Tibial artery (tissue), 4 donors: ENCODE results near the gene SYNE2.

Experiments used
- DNase-seq, 2 donors: peaks; one replicate each; pipeline ENCODE4 v3.0.0-alpha.2; 2019
- H3K27ac ChIP-seq, 2 donors: fragments of 200-600 bp; sonication (generic) in 1 of 2; 1 replicate in 1 of 2; 2 replicates in 1 of 2; pipeline ENCODE4 v1.5.1; 2018 to 2019; ENCODE audit warnings: mild to moderate bottlenecking in 1 of 2
- H3K27me3 ChIP-seq, 2 donors: fragments of 200-600 bp; sonication (generic) in 1 of 2; one replicate each; pipeline versions ENCODE4 v1.5.1 to v1.6.0; 2016 to 2019
- H3K36me3 ChIP-seq, 3 donors: fragments of 200-600 bp; sonication (generic) in 2 of 3; one replicate each; pipeline ENCODE4 v1.5.1; 2016 to 2019; ENCODE audit warnings: mild to moderate bottlenecking in 2 of 3
- H3K4me1 ChIP-seq, 4 donors: fragments of 200-600 bp; sonication (generic) in 2 of 4; 1 replicate in 3 of 4; 2 replicates in 1 of 4; pipeline ENCODE4 v1.5.1; 2016 to 2019
- H3K4me3 ChIP-seq, 2 donors: fragments of 200-600 bp; sonication (generic) in 1 of 2; 1 replicate in 1 of 2; 2 replicates in 1 of 2; pipeline ENCODE4 v1.5.1; 2018 to 2019; ENCODE audit warnings: mild to moderate bottlenecking in 2 of 2
- H3K9me3 ChIP-seq, 3 donors: fragments of 200-600 bp; sonication (generic) in 1 of 3; one replicate each; pipeline ENCODE4 v1.5.1; 2016 to 2019
- CTCF ChIP-seq, 2 experiments: fragments of 200-600 bp in 1 of 2; fragments of 450-650 bp in 1 of 2; IDR thresholded peaks; one replicate each; pipeline ENCODE4 v1.5.1; 2017 to 2019; ENCODE audit warnings: antibody characterized with exemption in 2 of 2, mild to moderate bottlenecking in 1 of 2, moderate library complexity in 1 of 2
- intact Hi-C: fragments of 100-400 bp; cut with DNase I; formaldehyde crosslinking; loops from one replicate; pipeline ENCODE4 v1.15.0; 2023; ENCODE audit warnings: low total_unique reads

Gene SYNE2

DNA sequence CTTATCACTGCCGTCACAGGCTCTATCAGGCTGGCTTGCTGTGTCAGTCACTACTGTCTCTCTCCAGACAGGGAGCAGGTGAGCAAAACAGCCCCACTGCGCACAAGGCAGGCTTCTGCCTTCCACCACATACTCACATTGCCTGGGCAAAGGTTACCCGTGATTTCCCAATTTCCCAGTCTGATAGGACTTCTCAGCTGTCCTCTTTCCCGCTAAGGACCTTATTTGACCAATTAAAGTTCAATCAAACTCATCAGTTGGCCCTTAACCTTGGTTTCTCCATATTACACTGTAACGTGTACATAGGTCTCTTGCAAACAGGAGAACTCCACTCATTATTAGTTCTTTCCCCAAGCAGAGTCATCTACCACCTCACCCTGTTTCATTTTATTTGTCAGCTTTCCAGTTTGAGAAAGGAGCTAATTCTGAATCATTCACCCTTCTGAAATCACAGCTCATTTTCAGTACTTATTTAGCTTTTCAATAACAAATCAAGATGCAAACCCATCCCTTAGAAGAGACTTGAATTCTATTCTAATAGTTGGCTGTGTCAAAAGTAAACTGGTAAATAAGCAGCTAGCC lies 270.5 kb downstream of the SYNE2 start:
- intact Hi-C loops, result no loop called here
- Histone ChIP-seq H3K36me3 (peaks cover 55 to 81% (median 64%) of the 10 kb centered on the region in 3 donors), H3K4me3 (no peak overlapping the region), H3K4me1 (peaks cover 0 to 14% (median 3%) of the 10 kb centered on the region in 4 donors), H3K27ac (no peak overlapping the region), H3K27me3 (no peaks in the 10 kb centered on the region), H3K9me3 (no peaks in the 10 kb centered on the region)
- TF ChIP-seq CTCF (IDR thresholded peaks at IDR 0.05), result no peak
- DNase-seq, result no peak

- peaks cover 72 to 100% (median 83%) of the 10 kb centered on the region in 3 donors for H3K36me3 ChIP-seq
- no peaks in the 10 kb centered on the region for H3K27me3 ChIP-seq
- no peak for DNase-seq
- no peaks in the 10 kb centered on the region for H3K4me1 ChIP-seq
- no peak for TF ChIP-seq CTCF (IDR thresholded peaks at IDR 0.05)
- no peak overlapping the region for H3K27ac ChIP-seq
- H3K9me3 ChIP-seq, result no peaks in the 10 kb centered on the region
- H3K4me3 ChIP-seq, result no peak overlapping the region
- intact Hi-C loops, result no loop called here
These were observed 272.5 kb downstream of the SYNE2 start for GRCh38 chr14:64125270-64125669.

- Histone ChIP-seq H3K4me3 (no peak overlapping the region), H3K36me3 (peaks cover 70 to 99% (median 79%) of the 10 kb centered on the region in 3 donors)
- intact Hi-C loops, result no loop called here
These were observed 273.7 kb downstream of the SYNE2 start for GRCh38 chr14:64126548-64126947.

DNA sequence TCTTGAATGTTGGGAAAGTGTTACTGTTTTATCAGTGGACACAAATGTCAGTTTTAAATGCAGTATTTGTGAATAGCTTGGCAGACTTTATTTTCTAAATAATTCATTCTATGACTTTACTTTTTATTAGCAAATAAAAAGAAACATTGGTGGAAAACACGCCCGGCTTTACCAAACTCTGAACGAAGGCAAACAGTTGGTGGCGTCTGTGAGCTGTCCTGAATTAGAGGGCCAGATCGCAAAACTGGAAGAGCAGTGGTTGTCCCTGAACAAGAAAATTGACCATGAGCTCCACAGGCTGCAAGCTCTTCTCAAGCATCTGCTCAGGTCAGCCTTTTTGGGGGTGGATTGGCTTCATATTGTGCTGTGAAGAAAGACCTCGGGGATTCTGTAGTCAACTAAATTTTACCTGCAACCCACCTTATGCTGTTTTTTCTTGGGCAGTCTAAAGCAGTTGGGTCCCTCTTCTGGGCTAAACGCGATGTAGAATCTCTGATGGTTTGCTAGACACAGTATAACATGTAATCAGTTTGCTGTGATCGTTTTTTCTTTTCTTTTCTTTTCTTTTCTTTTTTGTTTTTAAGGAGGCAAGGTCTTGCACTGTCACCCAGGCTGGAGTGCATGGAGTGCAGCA lies 285.0 kb downstream of the SYNE2 start:
- H3K27ac ChIP-seq, result no peak overlapping the region
- H3K4me3 ChIP-seq, result no peak overlapping the region
- no peaks in the 10 kb centered on the region for H3K4me1 ChIP-seq
- no peaks in the 10 kb centered on the region for H3K27me3 ChIP-seq
- no peak for DNase-seq
- H3K36me3 ChIP-seq, result peaks cover 68 to 97% (median 76%) of the 10 kb centered on the region in 3 donors
- no peaks in the 10 kb centered on the region for H3K9me3 ChIP-seq
- intact Hi-C loops, result no loop called here
- TF ChIP-seq CTCF (IDR thresholded peaks at IDR 0.05), result no peak

More at GRCh38 chr14:64126548-64126947, 273.7 kb downstream of the SYNE2 start:
- Histone ChIP-seq H3K27ac (no peak overlapping the region), H3K4me1 (no peaks in the 10 kb centered on the region), H3K27me3 (no peaks in the 10 kb centered on the region), H3K9me3 (no peaks in the 10 kb centered on the region)
- no peak for TF ChIP-seq CTCF (IDR thresholded peaks at IDR 0.05)
- no peak for DNase-seq

GRCh38 chr14:64147126-64147790 lies 294.5 kb downstream of the SYNE2 start:
- Histone ChIP-seq H3K27me3 (no peaks in the 10 kb centered on the region), H3K4me1 (no peaks in the 10 kb centered on the region), H3K27ac (no peak overlapping the region), H3K4me3 (no peak overlapping the region), H3K9me3 (no peaks in the 10 kb centered on the region), H3K36me3 (peaks cover 54 to 88% (median 57%) of the 10 kb centered on the region in 3 donors)
- DNase-seq, result no peak
- no peak for TF ChIP-seq CTCF (IDR thresholded peaks at IDR 0.05)
- intact Hi-C loops, result no loop called here
